Ovary (tissue), 3 donors: ENCODE measurements around the gene HBD.

ENCODE experiments used
- CTCF ChIP-seq, 3 donors: fragments of 450-650 bp in 2 of 3; fragments of 200-600 bp in 1 of 3; IDR thresholded peaks; one replicate each; pipeline versions ENCODE4 v1.5.1 to v1.8.0; 2016 to 2022; ENCODE audit warnings: antibody characterized with exemption in 3 of 3, mild to moderate bottlenecking in 1 of 3
- EP300 ChIP-seq: sonication (generic); formaldehyde crosslinking; IDR thresholded peaks from one replicate; pipeline ENCODE4 v1.6.1; 2017; ENCODE audit warnings: antibody characterized with exemption
- POLR2A ChIP-seq: fragments of 450-650 bp; IDR thresholded peaks from one replicate; pipeline ENCODE4 v1.6.1; 2017; ENCODE audit warnings: antibody characterized with exemption, mild to moderate bottlenecking, moderate library complexity
- donor health status: DM: no; HTN: no; CAD: no.

GRCh38 chr11:5210376-5210885 is 23.9 kb downstream of the HBD start:
- TF ChIP-seq CTCF (IDR thresholded peaks at IDR 0.05) = no peak
- no peak for TF ChIP-seq POLR2A
- TF ChIP-seq EP300 = no peak
